Measurements from ENCODE around the gene MAST1.

DNA sequence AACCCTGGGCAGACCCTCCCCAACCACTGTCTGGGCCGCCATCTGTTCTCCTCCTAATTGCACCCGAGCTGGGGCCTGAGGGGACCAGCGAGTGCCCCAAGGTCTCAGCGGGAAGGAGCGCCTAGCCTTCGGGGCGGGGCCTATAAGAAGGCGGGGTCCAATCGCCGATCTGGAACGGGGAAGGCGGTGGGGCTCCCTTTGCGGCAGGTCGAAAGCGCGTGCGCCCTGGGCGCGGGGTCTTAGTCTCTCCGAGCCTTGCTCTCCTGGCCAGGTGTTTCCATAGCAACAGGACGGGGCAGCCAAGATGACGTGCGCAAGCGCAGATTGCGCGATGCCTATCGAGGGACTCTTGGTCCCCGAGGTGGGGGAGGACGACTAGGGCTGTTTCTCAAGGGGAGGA, 2.8 kb downstream of the MAST1 start:
- TF ChIP-seq BHLHE40 (IDR thresholded peaks at IDR 0.05; ENCODE audit: borderline replicate concordance) (no peak), FOXK2 (IDR thresholded peaks at IDR 0.05) (no peak), ELF4 (IDR thresholded peaks at IDR 0.05) (no peak)
- TF ChIP-seq, protein P1, sequence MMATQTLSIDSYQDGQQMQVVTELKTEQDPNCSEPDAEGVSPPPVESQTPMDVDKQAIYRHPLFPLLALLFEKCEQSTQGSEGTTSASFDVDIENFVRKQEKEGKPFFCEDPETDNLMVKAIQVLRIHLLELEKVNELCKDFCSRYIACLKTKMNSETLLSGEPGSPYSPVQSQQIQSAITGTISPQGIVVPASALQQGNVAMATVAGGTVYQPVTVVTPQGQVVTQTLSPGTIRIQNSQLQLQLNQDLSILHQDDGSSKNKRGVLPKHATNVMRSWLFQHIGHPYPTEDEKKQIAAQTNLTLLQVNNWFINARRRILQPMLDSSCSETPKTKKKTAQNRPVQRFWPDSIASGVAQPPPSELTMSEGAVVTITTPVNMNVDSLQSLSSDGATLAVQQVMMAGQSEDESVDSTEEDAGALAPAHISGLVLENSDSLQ (IDR thresholded peaks at IDR 0.05), result no peak
